AG09309 (cell line): Measurements from ENCODE around the gene MRPS7.
A peak's percentile ranks its signal among the peaks of the same experiment; 100 is the strongest.
"Not testable (repeated sequence)": the region's sequence is repeated elsewhere in the genome, so short reads cannot be mapped to it uniquely, and the experiment has no call there.

Source experiments
- DNase-seq: peaks from one replicate; pipeline ENCODE4 v3.0.0-alpha.2; 2010; ENCODE audit warnings: low read depth
- H3K4me3 ChIP-seq: 2 replicates; pipeline ENCODE4 v1.5.1; 2011; ENCODE audit warnings: mild to moderate bottlenecking, low read depth, low read length, moderate library complexity; ENCODE audit not compliant: control insufficient read depth
- CTCF ChIP-seq: IDR thresholded peaks from 2 replicates; pipeline ENCODE4 v1.5.1; 2011; ENCODE audit warnings: mild to moderate bottlenecking, low read depth, low read length, inconsistent platforms; ENCODE audit not compliant: insufficient read depth, control insufficient read depth; ENCODE audit errors: missing control alignments

Gene MRPS7

GRCh38 chr17:75244133-75244866, 17.4 kb upstream of the MRPS7 start:
- no peak overlapping the region for H3K4me3 ChIP-seq
- no peak for DNase-seq
- no peak for TF ChIP-seq CTCF

GRCh38 chr17:75245011-75245410, 16.7 kb upstream of the MRPS7 start:
- TF ChIP-seq CTCF = no peak
- no peak overlapping the region for H3K4me3 ChIP-seq
- no peak for DNase-seq

GRCh38 chr17:75246404-75246803, 15.3 kb upstream of the MRPS7 start:
- no peak for TF ChIP-seq CTCF
- H3K4me3 ChIP-seq = no peak overlapping the region
- no peak for DNase-seq

- no peak overlapping the region; the same call in 1 of the 2 replicates for H3K4me3 ChIP-seq
- TF ChIP-seq CTCF = no peak
- no peak for DNase-seq
Measured at GRCh38 chr17:75249564-75249963, 12.1 kb upstream of the MRPS7 start.

GRCh38 chr17:75250009-75250471, 11.6 kb upstream of the MRPS7 start:
- peak overlapping the region; percentile 28 for H3K4me3 ChIP-seq
- TF ChIP-seq CTCF = no peak
- no peak for DNase-seq

- no peak overlapping the region for H3K4me3 ChIP-seq
- DNase-seq = no peak
- no peak for TF ChIP-seq CTCF
Measured at GRCh38 chr17:75252039-75252816, 9.5 kb upstream of the MRPS7 start.

GRCh38 chr17:75255954-75256698, 5.6 kb upstream of the MRPS7 start:
- not testable (repeated sequence) for DNase-seq, H3K4me3 ChIP-seq

- not testable (repeated sequence) for H3K4me3 ChIP-seq, DNase-seq
Measured at GRCh38 chr17:75257228-75257627, 4.5 kb upstream of the MRPS7 start.
